Stimulated activated effector memory CD8-positive, alpha-beta T cell treated with anti-CD3 and anti-CD28 coated beads, Interleukin-12 subunit alpha, Interleukin-12 subunit beta, amount 100 ng/mL, for 72 hours (primary cell): ENCODE results near the gene STYXL1.
A peak's percentile ranks its signal among the peaks of the same experiment; 100 is the strongest.
"Not testable (repeated sequence)": the region's sequence is repeated elsewhere in the genome, so short reads cannot be mapped to it uniquely, and the experiment has no call there.

Source experiments
- ATAC-seq: fragments of 150-1000 bp; cut with Tn5 transposase; 2 replicates; pipeline ENCODE4 v1.10.0; 2021
- DNase-seq, 2 donors: peaks; one replicate each; pipeline ENCODE4 v3.0.0; 2021 to 2022; ENCODE audit warnings: low spot score in 2 of 2
- H3K27ac Mint-ChIP-seq: one replicate; pipeline ENCODE4 v1.8.0; 2022; ENCODE audit warnings: mild to moderate bottlenecking, mixed read lengths
- H3K36me3 Mint-ChIP-seq: one replicate; pipeline ENCODE4 v1.8.0; 2022; ENCODE audit warnings: mild to moderate bottlenecking, mixed read lengths
- H3K4me1 Mint-ChIP-seq: one replicate; pipeline ENCODE4 v1.8.0; 2022; ENCODE audit warnings: mixed read lengths
- H3K4me3 Mint-ChIP-seq: one replicate; pipeline ENCODE4 v1.8.0; 2022; ENCODE audit warnings: mild to moderate bottlenecking, mixed read lengths
- H3K9me3 Mint-ChIP-seq: one replicate; pipeline ENCODE4 v1.8.0; 2022; ENCODE audit warnings: mixed read lengths

Gene STYXL1

DNA sequence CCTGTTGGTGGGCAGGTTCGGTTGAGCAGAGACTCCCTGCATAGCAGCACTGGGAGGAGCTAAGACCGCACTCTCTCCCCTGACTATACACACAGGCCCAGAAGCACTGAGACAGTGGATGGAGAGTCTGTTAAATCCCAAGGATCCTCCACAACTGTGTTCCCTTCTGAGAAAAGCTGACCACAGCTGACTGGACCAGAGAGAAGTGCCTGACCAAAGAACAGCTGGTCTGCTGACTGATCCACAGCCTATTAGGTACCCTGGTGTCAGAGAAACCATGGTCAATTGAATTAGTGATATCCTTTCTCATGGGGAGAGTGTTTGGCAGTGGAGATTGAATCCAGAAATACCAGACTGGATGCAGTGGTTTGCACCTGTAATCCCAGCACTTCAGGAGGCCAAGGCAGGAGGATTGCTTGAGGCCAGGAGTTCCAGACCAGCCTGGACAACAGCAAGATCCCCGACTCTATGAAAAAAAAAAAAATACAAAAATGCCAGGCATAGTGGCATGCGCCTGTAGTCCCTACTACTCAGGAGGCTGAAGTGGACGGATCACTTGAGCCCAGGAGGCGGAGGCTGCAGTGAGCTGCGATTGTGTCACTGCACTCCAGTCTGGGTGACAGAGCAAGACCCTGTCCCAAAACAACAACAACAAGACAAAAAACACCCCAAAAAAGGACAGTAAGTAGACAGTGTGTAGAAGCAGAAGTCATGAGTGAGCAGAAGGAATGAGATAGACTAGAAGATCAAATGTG, 25.6 kb downstream of the STYXL1 start:
- ATAC-seq, result no peak
- DNase-seq, result no peak
- Mint-ChIP-seq H3K4me3 (no peak overlapping the region), H3K4me1 (peaks cover 10% of the 10 kb centered on the region), H3K9me3 (no peaks in the 10 kb centered on the region), H3K27ac (peak overlapping the region; percentile 27), H3K36me3 (peaks cover 75% of the 10 kb centered on the region)

DNA sequence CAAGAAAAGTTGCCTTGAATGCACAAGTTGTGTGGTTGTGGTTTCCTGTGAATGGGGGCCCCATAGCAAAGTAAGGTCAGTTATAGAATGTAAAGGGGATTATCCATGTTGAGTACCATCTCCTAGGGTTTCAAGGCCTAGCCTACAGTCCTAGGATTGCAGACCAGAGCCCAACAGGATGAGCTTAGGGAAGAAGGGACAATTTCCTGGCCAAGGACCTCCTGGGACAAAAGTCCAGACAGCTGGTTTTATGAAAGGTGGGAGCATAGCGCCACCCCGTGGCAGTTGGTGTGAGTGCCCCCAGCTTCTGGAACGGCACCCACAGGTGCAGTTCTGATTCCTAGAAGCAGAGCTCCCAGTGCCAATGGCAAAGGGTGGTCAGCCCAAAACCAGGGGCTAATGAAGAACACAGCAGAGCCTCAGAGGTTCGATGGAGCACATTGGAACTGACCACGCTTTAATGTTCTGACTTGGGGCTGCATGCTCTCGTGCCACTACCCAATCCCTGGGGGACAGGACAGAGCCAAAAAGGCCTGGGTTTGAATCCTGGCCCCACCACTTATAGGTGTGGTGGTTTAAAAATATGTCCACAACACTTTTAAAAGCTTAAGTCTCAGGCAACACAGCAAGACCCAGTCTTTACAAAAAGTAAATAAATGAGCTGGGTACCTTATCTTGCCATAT, 27.6 kb downstream of the STYXL1 start:
- Mint-ChIP-seq H3K27ac (no peak overlapping the region), H3K4me3 (peak overlapping the region; percentile 16), H3K4me1 (peaks cover 10% of the 10 kb centered on the region), H3K36me3 (peaks cover 57% of the 10 kb centered on the region), H3K9me3 (no peaks in the 10 kb centered on the region)
- DNase-seq (peak; percentile 64 to 87), ATAC-seq (peak; percentile 66)

DNA sequence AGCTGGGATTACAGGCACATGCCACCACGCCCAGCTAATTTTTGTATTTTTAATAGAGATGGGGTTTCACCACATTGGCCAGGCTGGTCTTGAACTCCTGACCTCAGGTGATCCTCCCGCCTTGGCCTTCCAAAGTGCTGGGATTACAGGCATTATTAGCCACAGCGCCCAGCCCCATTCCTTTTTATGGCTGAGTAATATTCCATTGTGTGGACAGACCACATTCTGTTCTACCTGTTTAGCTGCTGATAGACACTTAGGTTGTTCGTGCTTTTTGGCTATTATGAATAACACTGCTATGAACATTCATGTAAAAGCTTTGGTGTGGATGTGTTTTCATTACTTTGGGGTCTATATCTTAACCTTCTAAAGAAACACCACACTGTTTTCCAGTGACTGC, 29.3 kb downstream of the STYXL1 start:
- H3K27ac Mint-ChIP-seq, ATAC-seq, H3K4me3 Mint-ChIP-seq, DNase-seq, H3K9me3 Mint-ChIP-seq, H3K4me1 Mint-ChIP-seq: not testable (repeated sequence)
- peaks cover 48% of the 10 kb centered on the region for H3K36me3 Mint-ChIP-seq

DNA sequence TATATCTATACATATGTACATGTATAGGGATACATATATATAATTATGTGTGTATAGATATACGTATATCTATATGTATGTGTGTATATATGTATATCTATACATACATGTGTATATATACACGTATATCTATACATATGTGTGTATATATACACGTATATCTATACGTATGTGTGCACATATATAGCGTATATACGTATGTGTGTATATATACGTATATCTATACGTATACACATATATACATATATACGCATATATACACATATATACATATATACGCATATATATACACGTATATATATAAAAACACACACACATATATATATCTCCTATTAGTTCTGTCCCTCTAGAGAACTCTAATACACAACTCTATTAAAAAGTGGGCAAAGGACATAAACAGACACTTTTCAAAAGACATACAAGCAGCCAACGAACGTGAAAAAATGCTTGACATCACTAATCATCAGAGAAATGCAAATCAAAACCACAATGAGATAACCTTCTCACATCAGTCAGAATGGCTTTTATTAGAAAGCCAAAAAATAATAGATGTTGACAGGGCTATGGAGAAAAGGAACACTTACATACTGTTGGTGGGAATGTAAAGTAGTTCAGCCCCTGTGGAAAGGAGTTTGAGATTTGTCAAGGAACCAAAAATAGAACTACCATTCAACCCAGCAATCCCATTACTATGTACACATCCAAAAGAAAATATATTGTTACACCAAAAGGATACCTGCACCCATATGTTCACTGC, 31.4 kb downstream of the STYXL1 start:
- Mint-ChIP-seq H3K4me3 (no peak overlapping the region), H3K36me3 (peaks cover 42% of the 10 kb centered on the region), H3K9me3 (no peaks in the 10 kb centered on the region), H3K4me1 (peaks cover 10% of the 10 kb centered on the region), H3K27ac (no peak overlapping the region)
- ATAC-seq (no peak), DNase-seq (no peak)

DNA sequence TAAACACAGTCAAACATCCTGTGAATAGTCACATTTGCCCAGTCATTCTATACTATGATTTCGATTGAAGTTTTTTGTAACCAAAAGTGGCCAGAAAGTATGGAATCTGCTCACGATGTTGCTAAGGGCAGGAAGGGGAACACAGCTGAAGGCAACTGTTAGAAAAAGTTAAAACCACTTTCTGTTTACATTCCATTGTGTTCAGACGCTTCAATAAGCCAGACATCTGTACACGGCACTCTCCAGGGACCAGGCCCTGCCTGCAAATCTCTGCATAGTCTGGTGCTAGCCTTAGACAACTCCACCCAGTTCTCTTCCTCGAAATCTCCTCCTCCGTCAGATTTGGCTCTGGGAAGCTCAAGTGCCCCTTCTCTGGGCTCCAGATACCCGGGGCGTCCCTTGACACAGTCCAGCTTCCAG, 36.3 kb downstream of the STYXL1 start:
- DNase-seq (no peak), ATAC-seq (no peak)
- H3K9me3 Mint-ChIP-seq, result no peaks in the 10 kb centered on the region
- no peak overlapping the region for H3K4me3 Mint-ChIP-seq
- no peak overlapping the region for H3K27ac Mint-ChIP-seq
- peaks cover 25% of the 10 kb centered on the region for H3K4me1 Mint-ChIP-seq
- H3K36me3 Mint-ChIP-seq, result peaks cover 31% of the 10 kb centered on the region

DNA sequence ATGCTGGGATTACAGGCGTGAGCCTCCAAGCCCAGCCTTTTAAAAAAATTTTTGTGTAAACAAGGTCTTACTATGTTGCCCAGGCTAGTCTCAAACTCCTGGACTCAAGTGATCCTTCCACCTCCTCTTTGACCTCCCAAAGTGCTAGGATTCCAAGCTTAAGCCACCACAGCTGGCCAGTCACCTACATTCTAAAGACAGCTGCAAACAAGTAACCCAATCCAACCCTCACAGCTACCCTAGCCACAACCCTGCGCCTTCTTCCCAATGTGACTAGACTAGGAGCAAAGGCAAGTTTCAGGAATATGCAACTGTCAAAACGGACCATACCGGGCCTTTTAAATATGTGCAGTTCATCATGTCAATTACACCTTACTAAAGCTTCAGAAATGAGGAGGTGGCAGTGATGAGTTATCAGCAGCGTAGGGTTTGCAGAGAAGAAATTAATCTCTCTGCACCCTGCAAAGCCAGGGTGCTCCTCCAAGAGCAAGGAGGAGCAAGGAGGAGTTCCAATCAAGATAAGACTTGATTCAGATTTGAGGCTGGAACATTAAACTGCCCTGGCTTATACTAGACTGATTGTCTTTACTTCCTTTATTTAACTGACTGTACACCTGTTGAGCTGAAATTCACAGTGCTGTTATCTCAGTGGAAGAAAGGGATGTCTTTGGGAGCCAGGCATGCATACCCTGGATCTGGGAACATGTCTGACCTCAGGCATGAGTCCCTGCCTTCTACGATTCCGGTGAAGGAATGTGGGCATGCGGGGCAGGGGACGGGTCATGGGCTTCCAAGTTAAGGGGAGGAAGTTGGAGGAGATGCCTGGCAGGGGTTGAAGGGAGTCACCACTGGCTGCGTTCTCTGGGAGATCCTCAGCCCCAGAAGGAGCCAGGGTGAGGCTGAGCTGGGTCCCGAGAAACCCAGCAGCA, 37.9 kb downstream of the STYXL1 start:
- H3K4me1 Mint-ChIP-seq, result peaks cover 25% of the 10 kb centered on the region
- ATAC-seq (no peak), DNase-seq (no peak)
- H3K9me3 Mint-ChIP-seq, result no peaks in the 10 kb centered on the region
- H3K36me3 Mint-ChIP-seq, result peaks cover 31% of the 10 kb centered on the region
- peak overlapping the region; percentile 51 for H3K4me3 Mint-ChIP-seq
- H3K27ac Mint-ChIP-seq, result peak overlapping the region; percentile 80

DNA sequence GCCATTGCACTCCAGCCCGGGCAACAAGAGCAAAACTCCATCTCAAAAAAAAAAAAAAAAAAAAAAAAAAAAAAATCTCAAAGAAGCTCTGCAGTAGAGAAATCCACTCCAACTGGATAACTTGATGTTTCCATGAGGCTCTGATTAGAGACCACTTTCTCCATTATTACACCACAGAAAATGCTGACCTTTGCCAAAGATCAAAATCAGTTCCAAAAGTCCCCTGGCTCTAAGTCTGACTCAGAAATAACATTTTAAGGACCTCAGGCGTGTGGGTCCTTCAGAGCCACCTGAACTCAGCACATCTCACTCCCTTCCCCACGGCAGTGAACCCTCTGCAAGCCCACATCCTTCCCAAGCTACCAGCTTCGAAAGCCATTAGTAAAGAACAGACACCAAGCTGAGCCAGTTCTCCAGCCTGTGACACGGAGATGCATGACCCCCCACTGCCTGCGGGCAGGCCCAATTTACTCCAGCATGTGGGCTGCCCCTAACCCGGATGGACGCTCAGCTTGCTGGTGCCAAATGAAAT, 39.6 kb downstream of the STYXL1 start:
- H3K27ac Mint-ChIP-seq, result peak overlapping the region; percentile 80
- H3K36me3 Mint-ChIP-seq, result peaks cover 38% of the 10 kb centered on the region
- DNase-seq (peak in 1 of 2 donors; percentile 68), ATAC-seq (peak; percentile 80)
- no peaks in the 10 kb centered on the region for H3K9me3 Mint-ChIP-seq
- peaks cover 25% of the 10 kb centered on the region for H3K4me1 Mint-ChIP-seq
- peak overlapping the region; percentile 51 for H3K4me3 Mint-ChIP-seq

DNA sequence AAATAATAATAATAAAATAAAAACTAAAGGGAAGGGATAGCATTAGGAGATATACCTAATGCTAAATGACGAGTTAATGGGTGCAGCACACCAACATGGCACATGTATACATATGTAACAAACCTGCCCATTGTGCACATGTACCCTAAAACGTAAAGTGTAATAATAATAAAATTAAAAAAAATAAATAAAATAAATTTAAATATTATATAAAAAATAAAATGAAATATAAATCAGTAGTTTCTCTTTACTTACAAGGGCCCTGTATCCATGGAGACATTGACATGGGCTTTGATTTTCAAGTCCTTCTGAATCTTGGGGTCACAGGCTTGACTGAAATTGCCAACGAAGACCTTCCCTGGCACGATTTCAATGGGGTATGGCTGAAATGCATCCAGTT, 42.8 kb downstream of the STYXL1 start:
- not testable (repeated sequence) for ATAC-seq, H3K27ac Mint-ChIP-seq, H3K9me3 Mint-ChIP-seq, H3K4me3 Mint-ChIP-seq, DNase-seq
- Mint-ChIP-seq H3K4me1 (peaks cover 21% of the 10 kb centered on the region), H3K36me3 (peaks cover 42% of the 10 kb centered on the region)

DNA sequence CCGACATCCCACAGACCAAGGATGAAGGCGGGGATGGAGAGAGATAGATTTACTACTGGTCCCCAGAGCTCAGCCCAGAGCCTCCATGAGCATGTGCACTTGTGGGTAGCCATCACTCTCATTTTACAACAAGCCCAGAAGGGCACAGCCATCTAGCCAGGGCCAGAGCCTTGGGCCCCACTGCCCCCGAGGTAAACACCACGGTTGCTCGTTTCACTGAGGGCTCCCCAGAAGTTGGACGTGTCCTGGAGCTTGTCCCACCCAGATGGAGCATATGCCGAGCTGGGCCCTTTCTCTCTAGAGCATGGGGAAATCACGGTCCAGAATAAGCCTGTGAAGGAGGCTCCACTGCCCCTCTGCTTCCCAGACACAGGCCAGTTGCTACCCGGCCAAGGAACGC, 44.4 kb downstream of the STYXL1 start:
- Mint-ChIP-seq H3K4me1 (peaks cover 4% of the 10 kb centered on the region), H3K27ac (no peak overlapping the region), H3K36me3 (peaks cover 30% of the 10 kb centered on the region), H3K9me3 (no peaks in the 10 kb centered on the region), H3K4me3 (no peak overlapping the region)
- ATAC-seq, result no peak
- DNase-seq, result no peak

DNA sequence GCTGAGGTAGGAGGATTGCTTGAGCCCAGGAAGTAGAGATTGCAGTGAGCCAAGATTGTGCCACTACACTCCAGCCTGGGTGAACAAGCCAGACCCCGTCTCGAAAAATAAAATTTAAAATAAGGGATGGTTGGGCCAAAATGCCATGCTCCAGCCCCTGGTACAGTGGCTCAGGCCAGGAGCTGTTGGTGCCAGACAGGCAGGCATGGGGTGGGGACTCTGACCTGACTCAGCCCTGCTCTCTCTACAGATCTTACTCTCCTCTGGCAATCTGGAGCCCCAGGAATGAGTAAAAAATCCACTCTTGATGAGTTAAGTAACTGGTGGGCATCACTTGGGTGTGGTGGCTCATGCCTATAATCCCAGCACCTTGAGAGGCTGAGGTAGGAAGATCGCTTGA, 45.0 kb downstream of the STYXL1 start:
- no peak for DNase-seq
- H3K9me3 Mint-ChIP-seq, result no peaks in the 10 kb centered on the region
- peak; percentile 61 for ATAC-seq
- no peak overlapping the region for H3K4me3 Mint-ChIP-seq
- H3K4me1 Mint-ChIP-seq, result no peaks in the 10 kb centered on the region
- H3K36me3 Mint-ChIP-seq, result peaks cover 26% of the 10 kb centered on the region
- H3K27ac Mint-ChIP-seq, result no peak overlapping the region

DNA sequence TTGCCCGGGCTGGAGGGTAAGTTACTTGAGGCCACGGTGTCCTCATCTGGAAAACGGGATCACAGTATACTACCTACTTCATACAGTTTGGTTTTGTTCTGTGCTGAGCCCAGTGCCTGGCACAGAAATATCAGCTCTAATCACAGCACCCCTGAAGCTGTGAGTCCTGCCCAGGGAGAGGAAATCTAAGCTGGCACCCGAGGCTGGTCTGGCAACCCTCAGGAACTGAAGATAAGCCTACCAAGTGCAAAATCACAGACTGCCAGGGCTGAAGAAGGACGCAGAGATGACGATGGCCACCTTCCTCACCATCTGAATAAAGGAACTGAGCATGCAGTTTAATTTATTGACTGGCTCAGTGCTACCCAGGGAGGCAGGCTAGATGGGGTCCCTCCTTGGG, 45.7 kb downstream of the STYXL1 start:
- no peak for DNase-seq
- Mint-ChIP-seq H3K4me1 (peaks cover 6% of the 10 kb centered on the region), H3K4me3 (no peak overlapping the region), H3K36me3 (peaks cover 26% of the 10 kb centered on the region), H3K27ac (no peak overlapping the region), H3K9me3 (no peaks in the 10 kb centered on the region)
- no peak for ATAC-seq

DNA sequence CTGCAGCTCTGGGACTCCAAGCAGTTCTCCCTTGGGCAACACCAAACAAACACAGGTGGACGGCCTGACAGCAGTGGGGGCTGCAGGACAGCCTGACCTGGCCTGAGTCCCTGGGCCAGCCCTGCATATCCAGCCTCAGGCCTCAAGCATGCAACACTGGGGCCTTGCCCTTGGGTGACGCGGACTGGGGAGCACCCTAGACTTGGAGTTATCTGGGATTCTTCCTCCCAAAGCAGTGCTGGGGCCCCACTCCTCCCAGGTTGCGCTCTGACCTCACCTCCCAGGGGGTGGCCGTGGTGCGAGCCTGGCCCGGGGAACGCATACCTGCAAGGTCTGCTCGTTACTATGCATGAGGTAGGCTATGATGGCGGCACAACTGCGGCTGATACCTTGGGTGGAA, 47.2 kb downstream of the STYXL1 start:
- no peaks in the 10 kb centered on the region for H3K9me3 Mint-ChIP-seq
- H3K36me3 Mint-ChIP-seq, result peaks cover 28% of the 10 kb centered on the region

DNA sequence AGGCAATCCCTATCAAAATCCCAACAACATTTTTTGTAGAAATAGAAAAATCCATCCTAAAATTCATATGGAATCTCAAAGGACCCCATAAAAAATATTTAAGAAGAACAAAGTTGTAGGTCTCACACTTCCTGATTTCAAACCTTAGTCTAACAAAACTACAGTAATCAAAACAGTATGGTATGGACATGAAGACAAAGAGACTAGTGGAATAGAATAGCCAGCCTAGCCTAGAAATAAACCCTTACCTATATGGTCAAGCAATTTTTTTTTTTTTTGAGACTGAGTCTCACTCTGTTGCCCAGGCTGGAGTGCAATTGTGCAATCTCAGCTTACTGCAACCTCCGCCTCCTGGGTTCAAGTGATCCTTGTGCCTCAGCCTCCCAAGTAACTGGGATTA, 49.8 kb downstream of the STYXL1 start:
- Mint-ChIP-seq H3K27ac (no peak overlapping the region), H3K36me3 (peaks cover 20% of the 10 kb centered on the region), H3K4me1 (peaks cover 21% of the 10 kb centered on the region), H3K9me3 (no peaks in the 10 kb centered on the region), H3K4me3 (no peak overlapping the region)
- DNase-seq (no peak), ATAC-seq (no peak)

More for the DNA sequence above, 47.2 kb downstream of the STYXL1 start:
- Mint-ChIP-seq H3K27ac (no peak overlapping the region), H3K4me3 (no peak overlapping the region), H3K4me1 (peaks cover 12% of the 10 kb centered on the region)
- no peak for ATAC-seq
- no peak for DNase-seq

DNA sequence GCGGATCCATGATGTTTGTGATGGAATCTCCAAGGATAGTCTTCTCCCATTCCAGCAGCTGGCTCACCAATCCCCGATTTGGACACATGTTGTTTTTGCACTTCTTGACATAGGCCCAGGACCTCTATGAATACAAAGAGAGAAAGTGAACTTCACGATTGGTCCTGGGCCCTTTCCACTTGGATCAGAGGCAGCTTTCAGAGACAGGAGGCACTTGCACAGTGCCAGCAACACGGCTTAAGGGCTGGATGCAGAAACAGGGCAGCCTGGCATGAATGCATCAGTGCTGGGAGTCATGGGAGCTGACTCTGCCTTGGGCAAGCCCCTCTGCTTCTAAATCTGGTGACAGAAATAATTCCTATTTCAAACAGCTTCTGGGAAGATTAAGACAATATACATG, 51.3 kb downstream of the STYXL1 start:
- no peak for ATAC-seq
- no peak overlapping the region for H3K27ac Mint-ChIP-seq
- no peak overlapping the region for H3K4me3 Mint-ChIP-seq
- no peak for DNase-seq
- H3K36me3 Mint-ChIP-seq, result peaks cover 13% of the 10 kb centered on the region
- peaks cover 22% of the 10 kb centered on the region for H3K4me1 Mint-ChIP-seq
- H3K9me3 Mint-ChIP-seq, result no peaks in the 10 kb centered on the region
